GM18505 (cell line): ENCODE measurements around the gene MLLT10.
"Not testable (repeated sequence)": the region's sequence is repeated elsewhere in the genome, so short reads cannot be mapped to it uniquely, and the experiment has no call there.

Experiments
- ATAC-seq: cut with Tn5 transposase; IDR thresholded peaks from one replicate; pipeline ENCODE4 v1.9.1; 2021; ENCODE audit not compliant: unreplicated experiment
- POLR2A ChIP-seq: IDR thresholded peaks from 4 replicates; pipeline ENCODE4 v1.6.1; 2011; ENCODE audit warnings: borderline replicate concordance; ENCODE audit not compliant: insufficient read depth, insufficient read length; ENCODE audit errors: extremely low read depth

MLLT10 gene

GRCh38 chr10:21532694-21533466 lies 1.2 kb upstream of the MLLT10 start:
- ATAC-seq: no peak
- TF ChIP-seq POLR2A: no peak

GRCh38 chr10:21534280-21534586 lies 201 bp downstream of the MLLT10 start:
- no peak for TF ChIP-seq POLR2A

GRCh38 chr10:21534604-21535493 lies 817 bp downstream of the MLLT10 start:
- ATAC-seq: no peak
- peak; percentile 32 for TF ChIP-seq POLR2A

More at GRCh38 chr10:21534280-21534586, 201 bp downstream of the MLLT10 start:
- ATAC-seq: no peak

- no peak for TF ChIP-seq POLR2A
- ATAC-seq: no peak
Measured at GRCh38 chr10:21535494-21535965, 1.5 kb downstream of the MLLT10 start.

GRCh38 chr10:21535976-21536375 lies 1.9 kb downstream of the MLLT10 start:
- ATAC-seq: not testable (repeated sequence)

- no peak for TF ChIP-seq POLR2A
- no peak for ATAC-seq
Measured at GRCh38 chr10:21536874-21537273, 2.8 kb downstream of the MLLT10 start.

GRCh38 chr10:21540701-21541100 lies 6.7 kb downstream of the MLLT10 start:
- not testable (repeated sequence) for ATAC-seq

GRCh38 chr10:21547246-21547645 lies 13.2 kb downstream of the MLLT10 start:
- no peak for TF ChIP-seq POLR2A
- ATAC-seq: no peak

- no peak for TF ChIP-seq POLR2A
- no peak for ATAC-seq
Measured at GRCh38 chr10:21552638-21553037, 18.6 kb downstream of the MLLT10 start.

GRCh38 chr10:21556527-21556926 lies 22.5 kb downstream of the MLLT10 start:
- no peak for ATAC-seq

GRCh38 chr10:21558984-21559383 lies 25.0 kb downstream of the MLLT10 start:
- not testable (repeated sequence) for ATAC-seq

More at GRCh38 chr10:21556527-21556926, 22.5 kb downstream of the MLLT10 start:
- TF ChIP-seq POLR2A: no peak

- no peak for TF ChIP-seq POLR2A
- ATAC-seq: no peak
Measured at GRCh38 chr10:21570761-21571521, 36.9 kb downstream of the MLLT10 start.

- no peak for ATAC-seq
- TF ChIP-seq POLR2A: no peak
Measured at GRCh38 chr10:21572578-21572977, 38.5 kb downstream of the MLLT10 start.

- not testable (repeated sequence) for ATAC-seq
Measured at GRCh38 chr10:21574514-21574913, 40.5 kb downstream of the MLLT10 start.
